B cell (primary cell): ENCODE data around the gene SERHL2.

Experiments used
- EZH2 ChIP-seq: IDR thresholded peaks from 2 replicates; pipeline ENCODE4 v1.6.1; 2012; ENCODE audit warnings: borderline replicate concordance, low read depth, mild to moderate bottlenecking, moderate library complexity, low read length; ENCODE audit not compliant: insufficient read depth, poor library complexity, severe bottlenecking
- TF ChIP-seq, protein P1 (sequence below): fragments of 200-600 bp; IDR thresholded peaks from one replicate; pipeline ENCODE4 v1.8.0; 2022; ENCODE audit warnings: antibody characterized with exemption, mild to moderate bottlenecking

GRCh38 chr22:42603427-42603826 is 49.7 kb downstream of the SERHL2 start:
- TF ChIP-seq, protein P1, sequence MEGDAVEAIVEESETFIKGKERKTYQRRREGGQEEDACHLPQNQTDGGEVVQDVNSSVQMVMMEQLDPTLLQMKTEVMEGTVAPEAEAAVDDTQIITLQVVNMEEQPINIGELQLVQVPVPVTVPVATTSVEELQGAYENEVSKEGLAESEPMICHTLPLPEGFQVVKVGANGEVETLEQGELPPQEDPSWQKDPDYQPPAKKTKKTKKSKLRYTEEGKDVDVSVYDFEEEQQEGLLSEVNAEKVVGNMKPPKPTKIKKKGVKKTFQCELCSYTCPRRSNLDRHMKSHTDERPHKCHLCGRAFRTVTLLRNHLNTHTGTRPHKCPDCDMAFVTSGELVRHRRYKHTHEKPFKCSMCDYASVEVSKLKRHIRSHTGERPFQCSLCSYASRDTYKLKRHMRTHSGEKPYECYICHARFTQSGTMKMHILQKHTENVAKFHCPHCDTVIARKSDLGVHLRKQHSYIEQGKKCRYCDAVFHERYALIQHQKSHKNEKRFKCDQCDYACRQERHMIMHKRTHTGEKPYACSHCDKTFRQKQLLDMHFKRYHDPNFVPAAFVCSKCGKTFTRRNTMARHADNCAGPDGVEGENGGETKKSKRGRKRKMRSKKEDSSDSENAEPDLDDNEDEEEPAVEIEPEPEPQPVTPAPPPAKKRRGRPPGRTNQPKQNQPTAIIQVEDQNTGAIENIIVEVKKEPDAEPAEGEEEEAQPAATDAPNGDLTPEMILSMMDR, result no peak
- TF ChIP-seq EZH2, result no peak
